Cardiac fibroblast (primary cell): ENCODE measurements around the gene NPAS3.

Experiments used
- DNase-seq, 2 donors: peaks; one replicate each; pipeline versions ENCODE4 v3.0.0 to v3.0.0-alpha.2; 2010; ENCODE audit warnings: low read depth in 2 of 2
- H3K4me3 ChIP-seq, 2 donors: replicated peaks in 1 of 2; 1 replicate in 1 of 2; 2 replicates in 1 of 2; pipeline ENCODE4 v1.5.1; 2011; ENCODE audit warnings: low read depth in 2 of 2, low read length in 2 of 2, mild to moderate bottlenecking in 2 of 2, moderate library complexity in 1 of 2
- TF ChIP-seq, protein P1 (sequence below): IDR thresholded peaks from one replicate; pipeline ENCODE4 v1.5.1; 2011; ENCODE audit warnings: low read depth, mild to moderate bottlenecking, low read length, inconsistent platforms

Gene NPAS3

DNA sequence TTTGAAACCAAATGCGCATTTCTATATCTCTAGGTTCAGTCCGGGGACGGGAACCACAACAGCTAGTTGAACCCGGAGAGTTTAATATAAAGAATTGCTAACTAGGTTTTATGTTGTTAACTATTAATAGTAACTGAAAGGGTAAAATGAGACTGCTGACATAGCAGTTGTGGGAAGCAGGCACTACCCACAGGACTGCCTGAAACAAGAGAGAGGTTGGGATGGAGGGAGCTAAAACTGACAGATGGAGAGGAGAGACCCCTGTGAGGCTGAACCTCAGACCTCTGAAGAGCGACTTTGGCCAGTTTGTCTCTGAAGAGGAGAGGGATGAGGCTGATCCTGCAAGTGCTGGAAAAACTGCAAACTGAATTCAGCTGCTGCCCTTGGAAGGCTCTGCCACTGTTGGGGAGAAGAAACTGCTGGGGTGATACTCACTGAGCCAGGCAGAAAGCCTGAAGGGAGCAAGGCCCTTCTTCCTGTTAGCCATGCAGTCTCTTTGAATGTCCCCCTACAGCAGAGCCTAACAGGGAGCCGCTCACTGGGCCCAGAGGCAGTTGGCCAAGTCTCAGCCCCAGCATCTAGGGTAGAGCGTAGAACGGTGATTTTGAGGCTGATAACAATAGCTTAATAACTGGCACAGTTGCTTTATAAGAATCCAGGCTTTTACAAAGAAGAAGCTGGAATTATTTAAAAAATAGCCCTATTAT, 172.2 kb downstream of the NPAS3 start:
- no peak for DNase-seq
- TF ChIP-seq, protein P1, sequence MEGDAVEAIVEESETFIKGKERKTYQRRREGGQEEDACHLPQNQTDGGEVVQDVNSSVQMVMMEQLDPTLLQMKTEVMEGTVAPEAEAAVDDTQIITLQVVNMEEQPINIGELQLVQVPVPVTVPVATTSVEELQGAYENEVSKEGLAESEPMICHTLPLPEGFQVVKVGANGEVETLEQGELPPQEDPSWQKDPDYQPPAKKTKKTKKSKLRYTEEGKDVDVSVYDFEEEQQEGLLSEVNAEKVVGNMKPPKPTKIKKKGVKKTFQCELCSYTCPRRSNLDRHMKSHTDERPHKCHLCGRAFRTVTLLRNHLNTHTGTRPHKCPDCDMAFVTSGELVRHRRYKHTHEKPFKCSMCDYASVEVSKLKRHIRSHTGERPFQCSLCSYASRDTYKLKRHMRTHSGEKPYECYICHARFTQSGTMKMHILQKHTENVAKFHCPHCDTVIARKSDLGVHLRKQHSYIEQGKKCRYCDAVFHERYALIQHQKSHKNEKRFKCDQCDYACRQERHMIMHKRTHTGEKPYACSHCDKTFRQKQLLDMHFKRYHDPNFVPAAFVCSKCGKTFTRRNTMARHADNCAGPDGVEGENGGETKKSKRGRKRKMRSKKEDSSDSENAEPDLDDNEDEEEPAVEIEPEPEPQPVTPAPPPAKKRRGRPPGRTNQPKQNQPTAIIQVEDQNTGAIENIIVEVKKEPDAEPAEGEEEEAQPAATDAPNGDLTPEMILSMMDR: no peak
- no peak overlapping the region for H3K4me3 ChIP-seq

DNA sequence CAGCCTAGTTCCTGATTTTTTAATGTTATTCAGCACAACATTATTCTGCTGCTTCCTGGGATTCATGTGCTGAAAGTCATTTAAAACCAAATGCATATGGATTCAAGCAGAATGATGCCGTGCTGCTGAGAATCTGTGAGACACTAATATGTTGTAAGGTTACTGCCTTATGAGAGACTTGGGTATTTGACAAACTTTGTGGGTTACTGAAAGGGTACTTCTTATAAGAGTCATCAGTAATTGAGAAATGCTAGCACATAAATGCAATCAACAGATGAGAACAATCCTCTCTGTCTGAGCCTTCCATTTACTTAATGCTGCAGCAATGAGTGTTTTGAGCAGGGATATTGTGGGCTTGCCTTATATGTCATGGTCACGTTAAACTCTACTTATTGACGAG, 175.7 kb downstream of the NPAS3 start:
- DNase-seq: no peak
- TF ChIP-seq, protein P1: no peak
- no peak overlapping the region for H3K4me3 ChIP-seq

DNA sequence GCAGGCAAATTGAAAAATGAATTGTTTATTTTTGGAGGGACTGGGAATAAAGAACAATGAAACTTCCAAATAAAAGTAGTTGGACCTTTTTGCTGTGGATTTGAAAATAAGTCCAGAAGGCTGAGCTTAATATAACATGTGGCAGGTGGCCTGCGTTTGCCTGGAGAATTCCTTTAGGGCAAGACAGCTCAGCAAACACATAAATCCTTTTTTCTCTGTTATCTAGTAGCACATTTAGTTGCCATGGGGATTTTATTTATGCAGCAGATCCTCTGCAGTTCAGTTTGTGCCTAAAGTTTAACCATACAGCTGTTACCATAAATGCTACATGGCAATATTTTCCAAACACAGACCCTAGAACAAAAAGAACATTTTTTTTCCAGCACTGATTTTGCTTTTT, 180.0 kb downstream of the NPAS3 start:
- TF ChIP-seq, protein P1: no peak
- DNase-seq: no peak
- no peak overlapping the region for H3K4me3 ChIP-seq

DNA sequence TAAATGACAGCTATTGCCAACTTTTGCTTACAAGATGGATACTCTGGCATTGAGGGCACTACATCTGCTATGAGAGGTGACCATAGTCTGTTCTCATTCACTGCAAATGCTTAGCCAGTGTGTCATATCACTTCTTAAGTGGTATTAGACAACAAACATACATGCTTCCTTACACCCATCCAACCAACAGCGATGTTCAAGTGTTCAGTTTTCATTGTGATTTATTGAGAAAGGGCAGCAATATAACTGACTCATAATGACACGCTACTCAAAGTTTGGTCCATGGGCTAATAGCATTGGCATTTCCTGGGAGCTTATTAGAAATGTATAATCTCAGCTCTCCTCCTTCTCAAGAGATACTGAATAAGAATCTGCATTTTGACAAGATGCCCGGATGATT, 181.7 kb downstream of the NPAS3 start:
- TF ChIP-seq, protein P1: no peak
- DNase-seq: peak in 1 of 2 donors; percentile 94
- H3K4me3 ChIP-seq: no peak overlapping the region

DNA sequence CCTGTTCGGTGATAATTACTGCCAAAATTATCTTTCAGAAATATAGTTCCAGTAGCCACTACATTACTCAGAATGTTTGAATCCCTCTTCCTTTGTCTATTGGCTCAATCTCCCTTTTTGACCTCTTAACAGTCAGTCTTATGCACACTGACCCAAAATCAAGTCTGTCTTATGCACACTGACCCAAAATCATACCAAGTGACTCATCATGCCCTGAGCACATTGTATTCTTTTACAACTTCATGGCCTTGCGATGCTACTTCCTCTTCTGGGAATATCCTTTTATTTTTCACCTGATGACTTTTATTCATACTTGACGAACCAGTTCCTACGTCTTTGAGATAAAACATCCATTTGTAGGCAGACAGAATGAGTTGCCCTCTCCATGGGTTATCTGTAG, 182.3 kb downstream of the NPAS3 start:
- TF ChIP-seq, protein P1: no peak
- no peak overlapping the region for H3K4me3 ChIP-seq
- DNase-seq: peak in 1 of 2 donors; percentile 79

- no peak for DNase-seq
- H3K4me3 ChIP-seq: no peak overlapping the region
- TF ChIP-seq, protein P1: no peak
Measured at GRCh38 chr14:33123281-33123680, 184.6 kb downstream of the NPAS3 start.

DNA sequence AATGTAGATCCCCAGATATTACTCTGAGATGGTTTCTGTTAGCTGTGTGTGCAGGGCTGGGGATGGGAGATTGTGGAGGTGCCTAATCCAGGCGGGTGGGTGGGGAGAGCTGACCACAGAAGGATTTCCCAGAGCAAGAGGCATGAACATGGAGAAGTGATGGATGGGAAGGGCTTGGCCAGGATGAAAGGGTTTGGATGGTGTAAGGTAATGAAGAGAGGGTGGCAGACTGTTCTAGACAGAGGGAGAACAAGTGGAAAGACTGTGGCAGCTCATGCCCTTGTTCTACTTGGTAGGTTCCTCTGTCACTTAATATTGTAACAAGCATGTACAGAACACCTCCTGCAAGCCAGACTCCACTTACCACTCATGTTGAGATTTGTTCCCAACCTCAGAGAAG, 187.8 kb downstream of the NPAS3 start:
- H3K4me3 ChIP-seq: no peak overlapping the region
- no peak for DNase-seq
- TF ChIP-seq, protein P1: no peak
